Jurkat, Clone E6-1 (cell line): ENCODE measurements around the gene MRGPRX4. TPM values are rescaled to one million over a fixed set of nuclear protein-coding genes. Genes with fewer than 3 reads are reported as not detected.
A peak's percentile ranks its signal among the peaks of the same experiment; 100 is the strongest.
"Not testable (repeated sequence)": the region's sequence is repeated elsewhere in the genome, so short reads cannot be mapped to it uniquely, and the experiment has no call there.

Experiments used
- DNase-seq: peaks from one replicate; pipeline ENCODE4 v3.0.0-alpha.2; 2011; ENCODE audit warnings: low read depth, low spot score
- H3K4me3 ChIP-seq: 2 replicates; pipeline ENCODE4 v1.5.1; 2011; ENCODE audit warnings: mild to moderate bottlenecking, low read length, control low read depth, moderate library complexity
- polyA plus RNA-seq: library from polyadenylated mRNA; unstranded; fragments of >200 nt; gene quantifications from one replicate; pipeline ENCODE4 v1.2.1, GENCODE V29; 2012; ENCODE audit warnings: missing spikeins; ENCODE audit not compliant: insufficient read length, insufficient read depth

The MRGPRX4 gene
- polyA plus RNA-seq: not detected

DNA sequence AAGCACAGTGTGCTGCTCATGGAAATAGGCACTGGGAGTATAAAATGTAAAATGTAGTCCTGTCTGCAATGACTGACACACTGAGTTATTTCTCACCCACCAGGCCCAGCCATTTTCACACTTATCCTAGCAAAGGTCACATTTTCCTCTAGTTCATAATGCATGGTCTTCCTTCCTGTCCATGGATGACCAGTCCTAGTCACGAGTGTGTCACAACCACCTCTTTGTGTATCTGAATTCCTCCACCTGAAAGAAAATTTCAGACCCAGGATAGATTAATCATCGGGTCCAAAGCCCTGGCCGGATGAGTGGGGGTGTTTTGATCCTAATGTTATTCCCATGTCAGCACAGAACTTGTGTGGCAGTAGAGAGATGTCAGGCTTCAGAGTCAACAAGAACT, at the start of gene MRGPRX4:
Gene MRGPRX4, plus strand, starts transcription at position 172 of the 400 bp plus-strand sequence. CDS start 420 bp downstream, outside the sequence.
- H3K4me3 ChIP-seq: no peak within 1 kb of the TSS
- no peak for DNase-seq

GRCh38 chr11:18131115-18131514, 41.5 kb upstream of the MRGPRX4 start:
- DNase-seq, H3K4me3 ChIP-seq: not testable (repeated sequence)

DNA sequence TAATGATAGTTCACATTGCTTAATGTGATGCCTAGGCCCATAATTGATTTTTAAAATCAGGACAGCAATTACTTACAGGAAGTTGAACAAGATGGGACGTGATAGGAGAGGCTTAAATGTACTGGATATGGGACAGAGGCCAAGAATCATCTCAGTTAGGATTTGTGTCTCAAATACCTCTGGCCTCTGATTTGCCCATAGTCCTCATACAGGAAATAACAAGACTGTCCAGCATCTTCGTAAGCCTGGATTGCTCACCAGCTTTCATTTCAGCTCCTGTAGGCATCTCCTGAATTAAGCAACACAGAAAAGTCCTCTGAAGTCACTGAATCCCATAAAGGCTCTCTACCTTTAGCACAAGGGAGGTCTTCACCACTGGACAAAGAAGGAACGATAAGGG, 40.3 kb upstream of the MRGPRX4 start, which contains the start of gene MRGPRX3:
Gene MRGPRX3, plus strand, starts transcription at position 231 of the 400 bp plus-strand sequence. CDS start 4,632 bp downstream, outside the sequence.
- DNase-seq: no peak

GRCh38 chr11:18135308-18135707, 37.3 kb upstream of the MRGPRX4 start:
- H3K4me3 ChIP-seq: no peak overlapping the region
- no peak for DNase-seq

More for the DNA sequence above, 40.3 kb upstream of the MRGPRX4 start, which contains the start of gene MRGPRX3:
- H3K4me3 ChIP-seq: no peak within 1 kb of the TSS

DNA sequence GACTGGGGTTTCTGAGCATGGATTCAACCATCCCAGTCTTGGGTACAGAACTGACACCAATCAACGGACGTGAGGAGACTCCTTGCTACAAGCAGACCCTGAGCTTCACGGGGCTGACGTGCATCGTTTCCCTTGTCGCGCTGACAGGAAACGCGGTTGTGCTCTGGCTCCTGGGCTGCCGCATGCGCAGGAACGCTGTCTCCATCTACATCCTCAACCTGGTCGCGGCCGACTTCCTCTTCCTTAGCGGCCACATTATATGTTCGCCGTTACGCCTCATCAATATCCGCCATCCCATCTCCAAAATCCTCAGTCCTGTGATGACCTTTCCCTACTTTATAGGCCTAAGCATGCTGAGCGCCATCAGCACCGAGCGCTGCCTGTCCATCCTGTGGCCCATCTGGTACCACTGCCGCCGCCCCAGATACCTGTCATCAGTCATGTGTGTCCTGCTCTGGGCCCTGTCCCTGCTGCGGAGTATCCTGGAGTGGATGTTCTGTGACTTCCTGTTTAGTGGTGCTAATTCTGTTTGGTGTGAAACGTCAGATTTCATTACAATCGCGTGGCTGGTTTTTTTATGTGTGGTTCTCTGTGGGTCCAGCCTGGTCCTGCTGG, 35.3 kb upstream of the MRGPRX4 start:
- no peak overlapping the region for H3K4me3 ChIP-seq
- no peak for DNase-seq

DNA sequence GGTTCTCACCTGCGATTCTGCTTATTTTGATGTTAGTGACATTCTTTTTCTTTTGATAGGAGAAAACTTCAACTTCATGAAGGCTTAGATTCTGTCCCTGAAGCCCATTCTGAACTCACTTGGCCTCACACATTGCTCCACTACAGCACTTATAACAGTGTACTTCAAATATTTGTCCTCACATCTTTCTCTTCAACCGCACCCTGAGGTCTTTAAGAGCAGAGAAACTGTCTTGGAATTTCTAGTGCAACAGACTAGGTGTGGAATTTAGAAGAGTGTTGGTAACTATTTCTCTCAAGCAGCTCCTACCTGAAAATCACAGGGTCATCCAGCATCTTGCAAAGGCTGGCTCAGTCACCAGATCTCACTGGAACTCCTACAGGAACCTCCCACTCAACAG, 32.5 kb upstream of the MRGPRX4 start:
- DNase-seq: no peak
- no peak overlapping the region for H3K4me3 ChIP-seq

DNA sequence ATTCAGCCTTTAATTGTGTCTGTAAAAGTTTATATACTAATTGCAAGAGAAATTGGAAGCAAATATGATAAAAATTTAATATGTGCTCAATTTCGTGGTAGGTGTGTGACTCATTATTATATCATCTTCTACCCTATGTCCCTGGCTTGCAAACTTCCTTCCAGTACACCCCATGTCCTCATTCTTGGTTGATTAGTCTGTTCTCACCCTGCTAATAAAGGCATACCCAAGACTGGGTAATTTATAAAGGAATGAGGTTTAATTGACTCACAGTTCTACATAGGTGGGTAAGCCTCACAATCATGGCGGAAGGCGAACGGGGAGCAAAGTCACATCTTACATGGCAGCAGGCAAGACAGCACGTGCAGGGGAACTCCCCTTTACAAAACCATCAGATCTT, 28.4 kb upstream of the MRGPRX4 start:
- H3K4me3 ChIP-seq: no peak overlapping the region
- DNase-seq: no peak

- DNase-seq: no peak
- H3K4me3 ChIP-seq: no peak overlapping the region
Measured at GRCh38 chr11:18145025-18145424, 27.6 kb upstream of the MRGPRX4 start.

GRCh38 chr11:18145837-18146236, 26.8 kb upstream of the MRGPRX4 start:
- no peak overlapping the region for H3K4me3 ChIP-seq
- DNase-seq: no peak

DNA sequence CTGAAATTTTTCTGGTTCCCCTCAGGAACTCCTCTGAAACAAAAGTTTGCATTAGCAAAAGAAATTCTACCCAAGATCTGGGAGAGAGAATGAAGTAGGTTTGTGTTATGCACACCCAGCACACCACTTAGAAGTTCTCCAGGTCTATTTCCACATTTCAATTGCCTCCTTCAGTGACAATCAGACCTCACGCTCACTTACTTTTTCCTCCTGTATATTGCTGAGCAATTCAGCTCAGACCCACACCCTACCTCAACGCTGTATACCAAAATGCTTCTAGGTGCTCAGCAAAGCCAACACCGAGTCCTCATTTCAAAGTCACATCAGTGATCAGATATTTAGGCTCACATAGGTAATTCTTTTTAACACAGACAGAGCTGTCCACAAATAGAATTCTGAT, 21.1 kb upstream of the MRGPRX4 start:
- no peak overlapping the region for H3K4me3 ChIP-seq
- DNase-seq: no peak

- H3K4me3 ChIP-seq: no peak overlapping the region
- no peak for DNase-seq
Measured at GRCh38 chr11:18168372-18168771, 4.3 kb upstream of the MRGPRX4 start.

- DNase-seq: no peak
- H3K4me3 ChIP-seq: no peak overlapping the region
Measured at GRCh38 chr11:18171377-18172000, 1.1 kb upstream of the MRGPRX4 start.

- no peak overlapping the region for H3K4me3 ChIP-seq
- DNase-seq: no peak
Measured at GRCh38 chr11:18173225-18173866, 709 bp downstream of the MRGPRX4 start.

DNA sequence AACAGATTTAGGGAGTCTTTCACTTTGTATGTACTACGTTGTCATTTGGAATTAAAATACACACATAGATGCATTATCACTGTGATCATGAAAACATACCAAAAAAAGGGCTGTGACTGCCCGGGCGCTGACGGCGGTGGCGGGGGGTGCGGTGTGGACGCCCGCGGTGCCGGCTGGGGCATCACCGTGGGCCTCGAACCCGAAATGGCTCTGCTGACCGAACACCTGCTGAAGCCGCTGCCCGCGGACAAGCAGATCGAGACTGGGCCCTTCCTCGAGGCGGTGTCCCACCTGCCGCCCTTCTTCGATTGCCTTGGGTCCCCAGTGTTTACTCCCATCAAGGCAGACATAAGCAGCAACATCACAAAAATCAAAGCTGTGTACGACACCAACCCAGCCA, 16.2 kb downstream of the MRGPRX4 start:
- DNase-seq: no peak
- H3K4me3 ChIP-seq: no peak overlapping the region

- DNase-seq, H3K4me3 ChIP-seq: not testable (repeated sequence)
Measured at GRCh38 chr11:18189476-18190245, 17.0 kb downstream of the MRGPRX4 start.

GRCh38 chr11:18191376-18191775, 18.7 kb downstream of the MRGPRX4 start:
- no peak overlapping the region for H3K4me3 ChIP-seq
- DNase-seq: no peak

GRCh38 chr11:18193010-18193409, 20.4 kb downstream of the MRGPRX4 start:
- DNase-seq: no peak
- no peak overlapping the region for H3K4me3 ChIP-seq

DNA sequence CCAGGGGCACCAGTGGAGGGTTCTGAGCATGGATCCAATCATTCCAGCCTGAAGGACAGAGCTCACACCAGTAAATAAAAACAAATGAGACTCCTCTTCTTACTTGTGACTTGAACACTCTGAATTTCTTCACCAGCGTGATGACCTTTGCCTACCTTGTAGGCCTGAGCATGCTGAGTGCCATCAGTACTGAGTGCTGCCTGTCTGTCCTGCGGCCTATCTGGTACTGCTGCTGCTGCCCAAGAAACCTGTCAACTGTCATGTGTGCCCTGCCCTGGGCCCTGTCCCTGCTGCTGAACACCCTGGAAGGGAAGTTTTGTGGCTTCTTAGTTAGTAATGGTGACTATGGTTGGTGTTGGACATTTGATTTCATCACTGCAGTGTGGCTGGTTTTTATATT, 23.9 kb downstream of the MRGPRX4 start:
- no peak overlapping the region for H3K4me3 ChIP-seq
- DNase-seq: no peak

- DNase-seq, H3K4me3 ChIP-seq: not testable (repeated sequence)
Measured at GRCh38 chr11:18197738-18198137, 25.1 kb downstream of the MRGPRX4 start.

- peak; percentile 15 for DNase-seq
- H3K4me3 ChIP-seq: no peak overlapping the region
Measured at GRCh38 chr11:18203723-18204122, 31.1 kb downstream of the MRGPRX4 start.
